Mesenchymal stem cell (in vitro differentiated cells and primary cell): ENCODE data around the gene FAAP100.

Experiments used
- DNase-seq: peaks from one replicate; pipeline ENCODE4 v3.0.0-alpha.2; 2013
- H2AFZ ChIP-seq: one replicate; pipeline ENCODE4 v1.6.1; 2013; ENCODE audit warnings: low read depth, mild to moderate bottlenecking, control low read depth, inconsistent platforms, low read length, moderate library complexity
- H2AK5ac ChIP-seq: 2 replicates; pipeline ENCODE4 v1.6.1; 2013; ENCODE audit warnings: low read length, moderate library complexity, mild to moderate bottlenecking, inconsistent platforms; ENCODE audit not compliant: severe bottlenecking
- H2BK120ac ChIP-seq: one replicate; pipeline ENCODE4 v1.6.1; 2013; ENCODE audit warnings: low read depth, mild to moderate bottlenecking, inconsistent platforms, low read length, moderate library complexity
- H2BK12ac ChIP-seq, 2 experiments: one replicate each; pipeline ENCODE4 v1.6.1; 2013; ENCODE audit warnings: inconsistent platforms in 2 of 2, low read length in 2 of 2, mild to moderate bottlenecking in 2 of 2, moderate library complexity in 2 of 2, control low read depth in 1 of 2
- H2BK15ac ChIP-seq: one replicate; pipeline ENCODE4 v1.6.1; 2013; ENCODE audit warnings: mild to moderate bottlenecking, low read depth, inconsistent platforms; ENCODE audit not compliant: poor library complexity, severe bottlenecking
- H2BK5ac ChIP-seq: 2 replicates; pipeline ENCODE4 v1.6.1; 2013; ENCODE audit warnings: low read depth, mild to moderate bottlenecking, low read length, control low read depth, inconsistent platforms; ENCODE audit not compliant: poor library complexity, severe bottlenecking
- H3K14ac ChIP-seq, 2 experiments: one replicate each; pipeline ENCODE4 v1.6.1; 2013; ENCODE audit warnings: inconsistent platforms in 2 of 2, low read length in 2 of 2, control low read depth in 1 of 2, mild to moderate bottlenecking in 1 of 2, moderate library complexity in 1 of 2
- H3K18ac ChIP-seq, 2 experiments: one replicate each; pipeline ENCODE4 v1.6.1; 2013; ENCODE audit warnings: inconsistent platforms in 2 of 2, low read length in 2 of 2, control low read depth in 1 of 2, low read depth in 1 of 2, mild to moderate bottlenecking in 1 of 2
- H3K23ac ChIP-seq, 2 experiments: one replicate each; pipeline ENCODE4 v1.6.1; 2013; ENCODE audit warnings: inconsistent platforms in 2 of 2, low read length in 2 of 2, mild to moderate bottlenecking in 2 of 2, moderate library complexity in 2 of 2, control low read depth in 1 of 2
- H3K27ac ChIP-seq: 2 replicates; pipeline ENCODE4 v1.5.1; 2013; ENCODE audit warnings: mild to moderate bottlenecking, moderate library complexity, low read length, control low read depth, inconsistent platforms; ENCODE audit not compliant: poor library complexity, severe bottlenecking
- H3K27me3 ChIP-seq, 2 experiments: 2 replicates each; pipeline versions ENCODE4 v1.6.1 to v1.7.0; 2013; ENCODE audit warnings: low read length in 2 of 2, mild to moderate bottlenecking in 2 of 2, moderate library complexity in 2 of 2, control low read depth in 1 of 2, inconsistent platforms in 1 of 2; ENCODE audit not compliant: control insufficient read depth in 1 of 2, insufficient read depth in 1 of 2
- H3K36me3 ChIP-seq, 2 experiments: 2 replicates each; pipeline versions ENCODE4 v1.6.1 to v1.7.0; 2013; ENCODE audit warnings: low read length in 2 of 2, control low read depth in 1 of 2, inconsistent platforms in 1 of 2, low read depth in 1 of 2, mild to moderate bottlenecking in 1 of 2; ENCODE audit not compliant: insufficient read depth in 2 of 2, control insufficient read depth in 1 of 2
- H3K4ac ChIP-seq, 2 experiments: one replicate each; pipeline ENCODE4 v1.6.1; 2013; ENCODE audit warnings: inconsistent platforms in 2 of 2, low read length in 2 of 2, mild to moderate bottlenecking in 2 of 2, moderate library complexity in 2 of 2, control low read depth in 1 of 2, low read depth in 1 of 2
- H3K4me1 ChIP-seq: 2 replicates; pipeline ENCODE4 v1.6.1; 2013; ENCODE audit warnings: low read depth, low read length, control low read depth; ENCODE audit not compliant: control insufficient read depth, insufficient read depth
- H3K4me2 ChIP-seq: 2 replicates; pipeline ENCODE4 v1.6.1; 2013; ENCODE audit warnings: low read length, mild to moderate bottlenecking, inconsistent platforms; ENCODE audit not compliant: poor library complexity, severe bottlenecking
- H3K4me3 ChIP-seq, 2 experiments: 2 replicates each; pipeline versions ENCODE4 v1.5.1 to v1.7.0; 2013; ENCODE audit warnings: low read length in 2 of 2, mild to moderate bottlenecking in 2 of 2, control low read depth in 1 of 2, low read depth in 1 of 2; ENCODE audit not compliant: insufficient read depth in 1 of 2
- H3K79me1 ChIP-seq: replicated peaks from 2 replicates; pipeline ENCODE4 v1.6.1; 2013; ENCODE audit warnings: mild to moderate bottlenecking, control low read depth, low read length, inconsistent platforms; ENCODE audit not compliant: poor library complexity, severe bottlenecking
- H3K9ac ChIP-seq: 2 replicates; pipeline ENCODE4 v1.7.0; 2013; ENCODE audit warnings: mild to moderate bottlenecking, low read length, moderate library complexity
- H3K9me3 ChIP-seq: 2 replicates; pipeline ENCODE4 v1.7.0; 2013; ENCODE audit warnings: mild to moderate bottlenecking, low read length; ENCODE audit not compliant: control insufficient read depth
- H4K8ac ChIP-seq: one replicate; pipeline ENCODE4 v1.6.1; 2013; ENCODE audit warnings: inconsistent platforms, mild to moderate bottlenecking, low read length, moderate library complexity
- H4K91ac ChIP-seq: one replicate; pipeline ENCODE4 v1.6.1; 2013; ENCODE audit warnings: mild to moderate bottlenecking, low read length, inconsistent platforms
- WGBS: methylation state at CpG from one replicate; pipeline ENCODE4 v1.1.7; 2013; ENCODE audit warnings: mixed read lengths; 5-methylcytosine and 5-hydroxymethylcytosine counted together

FAAP100 gene

DNA sequence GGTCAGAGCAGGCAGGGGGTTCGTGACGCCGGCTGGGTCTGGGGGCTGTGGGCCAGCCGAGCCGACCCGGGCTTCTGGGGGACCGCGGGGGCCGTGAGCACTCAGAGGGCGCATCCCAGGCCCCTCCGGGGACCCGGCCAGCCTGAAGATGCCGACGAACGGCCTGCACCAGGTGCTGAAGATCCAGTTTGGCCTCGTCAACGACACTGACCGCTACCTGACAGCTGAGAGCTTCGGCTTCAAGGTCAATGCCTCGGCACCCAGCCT is 23.8 kb downstream of the FAAP100 start:
- Histone ChIP-seq H3K4ac (no peak overlapping the region), H2BK15ac (no peak overlapping the region), H3K36me3 (peaks cover 0 to 4% of the 10 kb centered on the region in 2 experiments), H3K4me2 (no peak overlapping the region), H4K8ac (no peak overlapping the region), H2AK5ac (no peak overlapping the region), H3K23ac (no peak overlapping the region), H2BK12ac (no peak overlapping the region), H3K4me3 (no peak overlapping the region), H3K4me1 (peaks cover 14% of the 10 kb centered on the region), H4K91ac (no peak overlapping the region), H3K18ac (no peak overlapping the region), H2BK120ac (no peak overlapping the region), H2AFZ (no peak overlapping the region), H2BK5ac (no peak overlapping the region), H3K9me3 (no peaks in the 10 kb centered on the region), H3K27me3 (peaks cover 0 to 50% of the 10 kb centered on the region in 2 experiments), H3K79me1 (no peaks in the 10 kb centered on the region), H3K27ac (no peak overlapping the region), H3K14ac (no peak overlapping the region), H3K9ac (no peak overlapping the region)
- 86% methylated on average over 16 of the region's 20 CpGs for WGBS
- no peak for DNase-seq

DNA sequence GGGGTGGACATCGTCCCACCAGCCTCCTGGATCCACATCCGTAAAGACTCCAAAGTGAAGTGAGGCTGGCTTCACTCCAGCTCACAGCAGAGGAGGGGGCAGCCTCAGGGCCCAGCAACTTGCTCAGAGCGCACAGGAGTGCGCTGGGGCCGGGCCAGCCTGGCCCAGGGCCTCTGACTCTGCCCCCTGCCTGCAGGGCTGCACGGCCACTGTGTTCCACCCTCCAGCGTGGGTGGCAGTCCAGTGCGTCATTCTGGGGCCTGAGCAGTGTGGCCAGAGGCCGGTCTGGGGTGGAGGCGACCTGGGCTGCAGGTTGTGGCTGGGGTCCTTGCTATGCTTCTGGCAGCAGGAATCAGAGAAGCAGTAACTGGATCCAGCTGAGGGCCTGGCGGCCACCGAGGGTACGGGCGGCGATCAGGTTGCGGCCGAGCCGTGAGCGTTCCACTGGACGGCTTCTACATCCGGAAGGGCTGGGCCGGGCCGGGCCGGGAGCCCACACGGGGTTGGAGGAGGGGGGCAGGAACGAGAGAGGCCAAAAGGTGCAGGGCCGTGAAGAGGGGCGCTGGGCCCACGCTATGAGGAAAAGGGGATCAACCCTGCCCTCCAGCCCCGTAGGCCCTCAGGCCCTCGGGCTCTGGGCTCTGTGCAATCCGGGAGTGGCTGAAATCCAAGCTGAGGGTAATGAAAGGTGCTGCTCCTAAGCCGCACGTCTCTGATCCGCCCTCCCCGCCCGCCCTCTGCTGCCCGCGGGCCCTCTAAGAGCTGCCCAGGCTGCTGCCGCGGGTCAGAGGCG is 24.4 kb downstream of the FAAP100 start, which contains the start of gene FSCN2:
Gene FSCN2 (plus strand): TSS at position 787 of the 793 bp plus-strand sequence. CDS start 155 bp downstream, outside the sequence.
- WGBS, result 78% methylated on average over 42 of the region's 42 CpGs
- H2BK120ac ChIP-seq, result no peak within 1 kb of the TSS
- peaks cover 19% of the 10 kb centered on the region for H3K4me1 ChIP-seq
- peaks cover 0 to 4% of the 10 kb centered on the region in 2 experiments for H3K36me3 ChIP-seq
- no peak within 1 kb of the TSS for H3K4me2 ChIP-seq
- H2BK5ac ChIP-seq, result no peak within 1 kb of the TSS
- peaks cover 0 to 48% of the 10 kb centered on the region in 2 experiments for H3K27me3 ChIP-seq
- H2BK15ac ChIP-seq, result no peak within 1 kb of the TSS
- H3K4ac ChIP-seq, result no peak within 1 kb of the TSS
- H3K79me1 ChIP-seq, result no peaks in the 10 kb centered on the region
- H2AK5ac ChIP-seq, result no peak within 1 kb of the TSS
- H3K14ac ChIP-seq, result no peak within 1 kb of the TSS
- no peak within 1 kb of the TSS for H2AFZ ChIP-seq
- H3K23ac ChIP-seq, result no peak within 1 kb of the TSS
- no peak within 1 kb of the TSS for H3K18ac ChIP-seq
- no peak within 1 kb of the TSS for H3K4me3 ChIP-seq
- DNase-seq, result no peak
- H4K91ac ChIP-seq, result no peak within 1 kb of the TSS
- no peaks in the 10 kb centered on the region for H3K9me3 ChIP-seq
- peak within 1 kb of the TSS; percentile 18 for H3K9ac ChIP-seq
- no peak within 1 kb of the TSS for H3K27ac ChIP-seq
- no peak within 1 kb of the TSS for H2BK12ac ChIP-seq
- no peak within 1 kb of the TSS for H4K8ac ChIP-seq

DNA sequence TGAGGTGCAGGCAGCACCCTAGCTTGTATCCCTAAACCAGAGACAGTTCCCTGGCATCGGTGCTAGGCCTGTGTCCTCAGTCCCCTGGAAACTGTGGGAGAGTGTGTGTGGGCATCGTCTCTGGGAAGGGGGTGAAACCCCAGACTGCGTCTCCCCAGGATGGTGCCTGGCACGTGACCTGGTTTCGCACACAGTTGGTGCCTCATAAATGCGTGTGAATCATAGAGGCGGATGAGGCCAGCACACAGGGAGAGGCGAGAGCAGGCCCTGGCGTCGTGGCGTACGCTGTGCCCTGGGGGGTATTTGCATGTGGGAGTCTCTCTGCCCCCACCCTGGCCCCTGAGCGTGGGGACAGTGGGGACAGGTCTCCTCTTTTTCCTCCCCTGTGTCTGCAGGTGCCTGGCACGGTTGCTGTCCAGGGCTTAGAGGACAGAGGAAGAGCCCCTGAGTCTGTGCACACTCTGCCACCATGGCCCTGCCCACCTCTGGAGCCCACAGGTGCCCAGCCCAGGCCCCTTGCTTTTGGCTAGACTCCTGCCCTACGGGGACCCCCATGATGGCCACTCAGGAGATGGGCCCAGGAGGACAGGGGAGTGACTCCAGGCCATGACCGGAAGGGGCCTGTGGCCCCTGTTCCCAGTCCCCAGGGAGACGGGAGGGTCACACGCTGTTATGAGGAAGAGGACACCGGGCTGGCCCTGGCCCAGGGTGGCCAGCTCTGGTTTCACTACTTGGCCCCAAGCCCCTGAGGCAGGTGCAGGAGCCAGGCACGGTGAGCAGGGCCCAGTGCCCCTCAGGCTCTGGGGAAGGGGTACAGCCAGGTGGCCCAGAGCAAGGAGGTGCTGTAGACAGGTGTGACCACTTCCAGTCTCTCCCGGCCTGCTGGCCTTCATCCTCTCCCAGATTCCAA is 25.2 kb downstream of the FAAP100 start:
- Histone ChIP-seq H2AK5ac (no peak overlapping the region), H2BK120ac (no peak overlapping the region), H2BK5ac (no peak overlapping the region), H3K14ac (no peak overlapping the region), H3K27ac (no peak overlapping the region), H2AFZ (no peak overlapping the region), H2BK15ac (no peak overlapping the region), H3K36me3 (peaks cover 0 to 4% of the 10 kb centered on the region in 2 experiments), H3K18ac (no peak overlapping the region), H3K79me1 (no peaks in the 10 kb centered on the region), H4K8ac (no peak overlapping the region), H3K4me1 (peaks cover 24% of the 10 kb centered on the region), H3K23ac (no peak overlapping the region), H3K27me3 (peaks cover 0 to 50% of the 10 kb centered on the region in 2 experiments), H2BK12ac (no peak overlapping the region), H3K9me3 (no peaks in the 10 kb centered on the region), H4K91ac (peak overlapping the region; percentile 2), H3K4me2 (no peak overlapping the region), H3K4me3 (no peak overlapping the region), H3K9ac (peak overlapping the region; percentile 18), H3K4ac (no peak overlapping the region)
- WGBS, result 92% methylated on average over 21 of the region's 21 CpGs
- no peak for DNase-seq

DNA sequence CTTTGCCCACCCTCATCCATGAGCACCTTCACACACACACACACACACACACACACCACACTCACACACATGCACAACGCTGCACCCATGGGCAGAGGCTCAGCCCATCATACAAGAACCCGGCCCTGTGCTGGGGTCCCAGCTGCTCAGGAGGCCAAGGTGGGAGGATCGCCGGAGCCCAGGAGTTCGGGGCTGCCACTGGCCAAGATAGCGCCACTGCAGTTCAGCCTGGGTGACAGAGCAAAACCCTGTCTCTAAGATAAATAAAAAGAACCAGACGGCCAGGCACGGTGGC is 27.3 kb downstream of the FAAP100 start:
- Histone ChIP-seq H3K14ac (no peak overlapping the region), H2BK5ac (no peak overlapping the region), H3K27me3 (peaks cover 0 to 50% of the 10 kb centered on the region in 2 experiments), H2BK12ac (no peak overlapping the region), H3K79me1 (no peaks in the 10 kb centered on the region), H3K4ac (no peak overlapping the region), H3K4me3 (no peak overlapping the region), H3K18ac (no peak overlapping the region), H3K4me1 (peaks cover 30% of the 10 kb centered on the region), H2BK120ac (no peak overlapping the region), H2BK15ac (no peak overlapping the region), H3K4me2 (no peak overlapping the region), H2AFZ (no peak overlapping the region), H3K27ac (no peak overlapping the region), H3K23ac (no peak overlapping the region), H4K8ac (no peak overlapping the region), H4K91ac (no peak overlapping the region), H3K36me3 (peaks cover 0 to 4% of the 10 kb centered on the region in 2 experiments), H3K9ac (no peak overlapping the region), H3K9me3 (no peaks in the 10 kb centered on the region), H2AK5ac (no peak overlapping the region)
- no peak for DNase-seq
- 92% methylated on average over 8 of the region's 8 CpGs for WGBS
